Metanephros (tissue), 1 donor: Measurements from ENCODE around the gene CHRNA1. TPM values are rescaled to one million over a fixed set of nuclear protein-coding genes. Genes with fewer than 3 reads are reported as not detected.

ENCODE experiments used
- total RNA-seq: library from RNA; depleted of rRNA; stranded (reverse); fragments of >200 nt; gene quantifications from one replicate; pipeline ENCODE4 v1.2.3, GENCODE V29; 2014

Gene CHRNA1
- total RNA-seq = 5.7 TPM

DNA sequence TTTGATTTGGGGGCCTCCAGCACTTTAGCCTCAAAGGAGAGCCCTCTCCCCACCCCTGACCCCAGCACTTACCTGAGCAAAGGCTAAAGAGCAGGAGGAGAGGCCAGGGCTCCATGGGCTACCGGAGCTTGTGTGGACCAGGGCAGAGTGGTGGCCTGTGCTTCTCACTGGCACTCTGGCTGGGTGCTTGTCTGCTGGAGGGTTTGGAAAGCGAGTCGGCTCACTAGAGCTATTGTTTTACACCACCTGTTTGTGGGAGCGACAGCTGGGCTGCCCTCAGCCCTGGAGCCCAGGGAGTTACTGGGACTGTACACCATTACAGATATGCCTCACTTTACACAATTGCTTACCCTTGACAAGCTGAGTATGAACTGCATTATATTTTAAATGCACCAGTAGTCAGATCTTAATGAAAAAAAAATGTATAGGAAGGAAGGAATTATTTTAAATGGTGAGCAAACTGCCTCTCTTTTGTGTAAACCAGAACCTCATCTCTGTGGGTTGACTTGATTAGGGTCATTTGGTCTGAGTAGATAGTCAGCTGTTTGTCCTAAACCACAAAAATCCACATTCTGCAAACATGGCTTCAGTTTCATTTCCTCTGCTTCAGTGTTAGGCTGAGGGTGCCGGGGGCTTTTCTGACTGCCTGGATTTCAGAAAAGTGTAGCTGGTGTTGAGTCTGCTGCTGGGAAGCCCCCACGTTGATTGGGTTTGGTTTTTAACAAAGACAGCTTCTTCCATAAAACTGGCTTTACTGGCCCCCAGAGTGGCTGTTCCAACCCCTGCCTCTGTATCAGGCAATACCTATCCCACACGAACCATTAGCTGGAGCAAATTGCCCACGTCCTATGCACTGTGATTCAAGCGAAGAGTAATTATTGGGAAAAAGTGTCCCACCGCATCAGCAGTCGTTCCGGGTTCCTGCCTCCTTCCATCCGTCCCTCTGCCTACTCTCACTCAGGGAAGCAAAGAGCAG, at the start of gene CHRNA1:
TSS of gene CHRNA1 (minus strand) at position 193 of the 976 bp plus-strand sequence. CDS start at position 115, 78 bp downstream.

Other genes starting within 250 kb of the CHRNA1 start
- 26.4 TPM for gene WIPF1, start 166.7 kb downstream of the CHRNA1 start, total RNA-seq
- 19.0 TPM for gene CHN1, start 240.9 kb upstream of the CHRNA1 start, total RNA-seq